ENCODE results near the gene CCDC97.

The CCDC97 gene

DNA sequence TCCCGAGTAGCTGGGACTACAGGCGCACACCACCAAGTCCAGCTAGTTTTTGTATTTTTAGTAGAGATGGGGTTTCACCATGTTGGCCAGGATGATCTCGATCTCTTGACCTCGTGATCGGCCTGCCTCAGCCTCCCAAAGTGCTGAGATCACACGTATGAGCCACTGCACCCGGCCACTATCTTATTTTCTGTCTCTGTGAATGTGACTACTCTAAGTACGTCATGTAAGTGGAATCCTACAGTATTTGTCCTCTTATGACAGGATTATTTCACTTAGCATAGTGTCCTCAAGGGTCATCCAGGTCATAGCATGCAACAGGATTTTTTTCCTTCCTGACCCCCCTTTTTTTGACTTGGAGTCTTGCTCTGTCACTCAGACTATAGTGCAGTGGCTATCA, 61.6 kb downstream of the CCDC97 start:
- H3K27ac ChIP-seq, result no peak overlapping the region
- TF ChIP-seq CTCF (IDR thresholded peaks at IDR 0.05; ENCODE audit: low read depth, low read length, missing control alignments), result no peak

DNA sequence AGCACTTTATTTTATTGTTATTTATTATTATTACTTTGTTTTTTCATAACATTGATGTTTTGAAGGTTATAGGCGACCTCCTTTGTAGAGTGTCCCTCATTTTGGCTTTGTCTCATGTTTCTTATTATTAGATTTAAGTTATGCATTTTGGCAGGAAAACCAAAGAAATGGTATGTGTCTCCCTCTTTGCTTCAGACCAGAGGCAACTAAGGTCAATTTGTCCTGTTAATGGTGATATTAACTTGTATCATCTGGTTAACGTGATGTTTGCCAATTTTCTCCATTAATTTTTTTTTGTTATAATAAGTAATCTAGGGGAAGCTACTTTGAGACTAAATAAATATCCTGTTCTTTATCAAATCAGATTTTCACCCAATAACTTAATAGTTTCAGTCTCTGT, 62.5 kb downstream of the CCDC97 start:
- in situ Hi-C loops (cut with HindIII; ENCODE audit: low pct_ligation_motif_present, low sequenced_read_pairs), result no loop called here
- TF ChIP-seq CTCF (IDR thresholded peaks at IDR 0.05; ENCODE audit: low read depth, low read length, missing control alignments), result no peak
- no peak overlapping the region for H3K27ac ChIP-seq
- no peaks in the 10 kb centered on the region for H3K36me3 ChIP-seq (replicated peaks)
- H3K27me3 ChIP-seq (replicated peaks), result no peaks in the 10 kb centered on the region
- DNase-seq, result no peak
- no peak overlapping the region for H3K4me3 ChIP-seq (ENCODE audit: low read depth, low read length)

More for the DNA sequence above, 61.6 kb downstream of the CCDC97 start:
- Histone ChIP-seq H3K36me3 (replicated peaks) (no peaks in the 10 kb centered on the region), H3K4me3 (ENCODE audit: low read depth, low read length) (no peak overlapping the region), H3K27me3 (replicated peaks) (no peaks in the 10 kb centered on the region)
- DNase-seq, result no peak
- in situ Hi-C loops (cut with HindIII; ENCODE audit: low pct_ligation_motif_present, low sequenced_read_pairs), result no loop called here

DNA sequence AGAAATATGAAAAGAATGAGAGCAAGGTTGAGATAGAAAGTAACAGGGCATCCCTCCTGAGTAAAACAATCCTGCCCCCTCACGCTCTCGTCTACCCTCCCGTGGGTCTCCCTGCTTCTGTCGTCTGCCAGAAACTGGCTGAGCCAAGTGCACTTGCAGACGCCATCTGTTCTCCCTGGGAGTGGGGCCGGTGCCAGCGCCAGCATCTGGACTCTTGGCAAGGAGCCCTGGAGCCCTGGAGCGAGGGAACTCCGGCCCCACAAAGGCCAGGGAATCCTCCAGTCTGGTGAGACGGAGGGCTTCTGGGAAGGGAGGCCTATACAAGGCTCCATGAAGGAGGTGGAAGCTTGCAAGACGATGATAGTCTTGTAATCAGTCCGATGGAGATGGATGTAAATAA, 64.0 kb downstream of the CCDC97 start:
- peak; percentile 68 for DNase-seq

More for the DNA sequence above, 64.0 kb downstream of the CCDC97 start:
- H3K27me3 ChIP-seq (replicated peaks), result no peaks in the 10 kb centered on the region
- no peak overlapping the region for H3K4me3 ChIP-seq (ENCODE audit: low read depth, low read length)
- no peak for TF ChIP-seq CTCF (IDR thresholded peaks at IDR 0.05; ENCODE audit: low read depth, low read length, missing control alignments)
- H3K36me3 ChIP-seq (replicated peaks), result no peaks in the 10 kb centered on the region
- in situ Hi-C loops (cut with HindIII; ENCODE audit: low pct_ligation_motif_present, low sequenced_read_pairs), result no loop called here
- no peak overlapping the region for H3K27ac ChIP-seq

All from brain microvascular endothelial cell (primary cell).